Liver (tissue), 3 donors: ENCODE data around the gene AKNA.

Experiments
- ATF3 ChIP-seq: IDR thresholded peaks from 2 replicates; pipeline ENCODE4 v1.6.1; 2016; ENCODE audit warnings: antibody characterized with exemption
- CTCF ChIP-seq: fragments of 150-350 bp; IDR thresholded peaks from 2 replicates; pipeline ENCODE4 v1.5.1; 2017; ENCODE audit warnings: improper control_type of control experiment, low read depth, low read length; ENCODE audit not compliant: missing input control
- HNF4A ChIP-seq, 2 donors: conservative IDR thresholded peaks; 2 replicates each; pipeline ENCODE4 v1.6.1; 2016; ENCODE audit warnings: antibody characterized with exemption in 2 of 2, mild to moderate bottlenecking in 2 of 2
- MAX ChIP-seq: IDR thresholded peaks from 2 replicates; pipeline ENCODE4 v1.6.1; 2016; ENCODE audit warnings: antibody characterized with exemption
- TAF1 ChIP-seq: conservative IDR thresholded peaks from 2 replicates; pipeline ENCODE4 v1.6.1; 2016; ENCODE audit warnings: antibody characterized with exemption, mild to moderate bottlenecking
- donor health status: healthy.
- donor health status: healthy.

GRCh38 chr9:114345493-114346065 lies 42.2 kb downstream of the AKNA start:
- no peak for TF ChIP-seq TAF1
- no peak for TF ChIP-seq HNF4A (conservative IDR thresholded peaks at IDR 0.05)
- TF ChIP-seq ATF3 = no peak
- no peak for TF ChIP-seq CTCF
- no peak for TF ChIP-seq MAX
